Spleen (tissue), 11 donors: Measurements from ENCODE around the gene DUOX2. TPM values are rescaled to one million over a fixed set of nuclear protein-coding genes. Genes with fewer than 3 reads are reported as not detected.
A peak's percentile ranks its signal among the peaks of the same experiment; 100 is the strongest.

Experiments used
- DNase-seq: peaks from one replicate; pipeline ENCODE4 v3.0.0-alpha.2; 2020
- H3K27ac ChIP-seq, 8 donors: fragments of 200-600 bp; sonication (generic) in 7 of 8; 1 replicate in 4 of 8; 2 replicates in 4 of 8; pipeline versions ENCODE4 v1.5.0 to v1.8.0; 2016 to 2021; ENCODE audit warnings: inconsistent platforms in 4 of 8, mild to moderate bottlenecking in 4 of 8, moderate library complexity in 1 of 8
- H3K27me3 ChIP-seq, 7 donors: fragments of 200-600 bp; sonication (generic) in 6 of 7; replicated peaks in 1 of 7; 1 replicate in 4 of 7; 2 replicates in 3 of 7; pipeline versions ENCODE4 v1.5.0 to v1.8.0; 2016 to 2021; ENCODE audit warnings: inconsistent platforms in 3 of 7, mild to moderate bottlenecking in 1 of 7
- H3K36me3 ChIP-seq, 6 donors: fragments of 200-600 bp; sonication (generic) in 5 of 6; 1 replicate in 4 of 6; 2 replicates in 2 of 6; pipeline versions ENCODE4 v1.5.0 to v1.8.0; 2016 to 2021; ENCODE audit warnings: inconsistent platforms in 2 of 6
- H3K4me1 ChIP-seq, 6 donors: fragments of 200-600 bp; sonication (generic) in 5 of 6; 1 replicate in 3 of 6; 2 replicates in 3 of 6; pipeline versions ENCODE4 v1.5.0 to v1.8.0; 2016 to 2021; ENCODE audit warnings: inconsistent platforms in 3 of 6
- H3K4me3 ChIP-seq, 8 donors: fragments of 200-600 bp; sonication (generic) in 7 of 8; 1 replicate in 4 of 8; 2 replicates in 4 of 8; pipeline versions ENCODE4 v1.5.0 to v1.8.0; 2016 to 2021; ENCODE audit warnings: inconsistent platforms in 4 of 8, mild to moderate bottlenecking in 4 of 8, moderate library complexity in 2 of 8
- H3K9me3 ChIP-seq, 8 donors: fragments of 200-600 bp; sonication (generic) in 7 of 8; 1 replicate in 4 of 8; 2 replicates in 4 of 8; pipeline versions ENCODE4 v1.5.0 to v1.8.0; 2016 to 2021; ENCODE audit warnings: inconsistent platforms in 4 of 8
- CTCF ChIP-seq, 11 experiments: fragments of 200-600 bp in 7 of 11; fragments of 450-650 bp in 4 of 11; sonication (generic) in 4 of 11; IDR thresholded peaks in 8 of 11; conservative IDR thresholded peaks in 3 of 11; 1 replicate in 7 of 11; 2 replicates in 4 of 11; pipeline versions ENCODE4 v1.4.0 to v1.8.0; 2016 to 2021; ENCODE audit warnings: antibody characterized with exemption in 11 of 11, inconsistent platforms in 4 of 11, mild to moderate bottlenecking in 1 of 11
- POLR2A ChIP-seq, 3 donors: fragments of 450-650 bp; IDR thresholded peaks; one replicate each; pipeline ENCODE4 v1.5.1; 2017; ENCODE audit warnings: antibody characterized with exemption in 3 of 3, mild to moderate bottlenecking in 1 of 3
- POLR2AphosphoS5 ChIP-seq, 3 donors: sonication (generic); formaldehyde crosslinking; IDR thresholded peaks; one replicate each; pipeline ENCODE4 v1.5.1; 2017; ENCODE audit warnings: antibody characterized with exemption in 3 of 3
- WGBS, 5 donors: extraction: QIAGEN DNeasy Blood & Tissue Kit in 3 of 5; methylation state at CpG; one replicate each; pipeline versions ENCODE4 v1.1.5 to v1.1.7; 2013 to 2018; 5-methylcytosine and 5-hydroxymethylcytosine counted together
- intact Hi-C: fragments of 100-400 bp; cut with DNase I; formaldehyde crosslinking; loops from one replicate; pipeline ENCODE4 v1.15.0; 2023; ENCODE audit warnings: low total_unique reads
- polyA plus RNA-seq, 3 donors: library from polyadenylated mRNA; stranded (reverse); fragments of 200-250 nt; gene quantifications; one replicate each; pipeline ENCODE4 v1.2.1, GENCODE V29; 2013
- total RNA-seq, 7 donors: library from RNA; depleted of rRNA in 3 of 7; stranded (reverse); fragments of >200 nt in 3 of 7; fragmentation: NEBNext Ultra II Directional in 4 of 7; extraction: Animal tissue kit (Norgen Biotek cat#: 25700) in 4 of 7; gene quantifications; one replicate each; pipeline versions ENCODE4 v1.1.0 to v1.2.1, GENCODE V29; 2016 to 2021
- donor health status: healthy with polysubstance abuse.
- donor health status: DM: no; HTN: no; CAD: no; lungs with moderate emphysema.
- donor health status: DM: no; HTN: no; CAD: no.
- donor health status: Bipolar disorder and iron deficiency.
- donor health status: healthy.
- donor health status: DM: no; HTN: no; CAD: no.
- donor health status: DM: yes; HTN: yes; CAD: no.

The DUOX2 gene
- total and polyA plus RNA-seq, 10 donors: 0.10 TPM; not detected in 9

GRCh38 chr15:45111390-45112142 is 2.4 kb downstream of the DUOX2 start:
- WGBS, 5 donors: 5 to 16% (median 11%) methylated on average over 19 to 71 of the region's 71 CpGs
- DNase-seq: no peak
- no peak overlapping the region for H3K27ac ChIP-seq
- H3K36me3 ChIP-seq: no peaks in the 10 kb centered on the region
- peaks cover 18 to 96% (median 76%) of the 10 kb centered on the region in 7 donors for H3K27me3 ChIP-seq
- peak overlapping the region in 1 of 8 donors; percentile 54 for H3K4me3 ChIP-seq
- TF ChIP-seq POLR2AphosphoS5 (IDR thresholded peaks at IDR 0.05) (no peak), CTCF (IDR thresholded peaks at IDR 0.05 in 8 of 11, conservative IDR thresholded peaks at IDR 0.05 in 3 of 11) (no peak), POLR2A (IDR thresholded peaks at IDR 0.05) (no peak)
- H3K9me3 ChIP-seq: no peaks in the 10 kb centered on the region
- intact Hi-C loops: no loop called here
- peaks cover 17 to 44% (median 36%) of the 10 kb centered on the region in 6 donors for H3K4me1 ChIP-seq

- WGBS, 5 donors: 33 to 42% (median 36%) methylated on average over 11 of the region's 11 CpGs
- no peak for TF ChIP-seq CTCF (IDR thresholded peaks at IDR 0.05 in 8 of 11, conservative IDR thresholded peaks at IDR 0.05 in 3 of 11)
- Histone ChIP-seq H3K27ac (no peak overlapping the region), H3K4me1 (peaks cover 14 to 37% (median 31%) of the 10 kb centered on the region in 6 donors), H3K27me3 (peaks cover 16 to 95% (median 64%) of the 10 kb centered on the region in 7 donors), H3K9me3 (no peaks in the 10 kb centered on the region), H3K4me3 (no peak overlapping the region), H3K36me3 (no peaks in the 10 kb centered on the region)
- no peak for DNase-seq
- intact Hi-C loops: no loop called here
Measured at GRCh38 chr15:45110256-45110820, 3.6 kb downstream of the DUOX2 start.

- DNase-seq: no peak
- WGBS, 5 donors: 84 to 94% (median 89%) methylated on average over 7 to 10 of the region's 10 CpGs
- no peak for TF ChIP-seq POLR2A (IDR thresholded peaks at IDR 0.05)
- no peak for TF ChIP-seq POLR2AphosphoS5 (IDR thresholded peaks at IDR 0.05)
- no peak for TF ChIP-seq CTCF (IDR thresholded peaks at IDR 0.05 in 8 of 11, conservative IDR thresholded peaks at IDR 0.05 in 3 of 11)
Measured at GRCh38 chr15:45107941-45108630, 5.9 kb downstream of the DUOX2 start.

More at GRCh38 chr15:45107941-45108630, 5.9 kb downstream of the DUOX2 start:
- Histone ChIP-seq H3K9me3 (no peaks in the 10 kb centered on the region), H3K4me3 (no peak overlapping the region), H3K27ac (no peak overlapping the region), H3K27me3 (peaks cover 12 to 73% (median 42%) of the 10 kb centered on the region in 7 donors), H3K36me3 (no peaks in the 10 kb centered on the region), H3K4me1 (peaks cover 7 to 19% (median 15%) of the 10 kb centered on the region in 6 donors)
- intact Hi-C loops: no loop called here
